ENCODE results near the gene C6orf47.
"Not testable (repeated sequence)": the region's sequence is repeated elsewhere in the genome, so short reads cannot be mapped to it uniquely, and the experiment has no call there.

The C6orf47 gene

GRCh38 chr6:31660381-31661261 is at the start of gene C6orf47:
Gene C6orf47, minus strand, starts transcription at chr6:31660778. Its CDS starts 831 bp downstream, at chr6:31659947.
- no peak for DNase-seq (ENCODE audit: low read depth)

GRCh38 chr6:31709157-31709556 is 48.6 kb upstream of the C6orf47 start:
- not testable (repeated sequence) for DNase-seq (ENCODE audit: low read depth)

GRCh38 chr6:31708224-31708623 is 47.6 kb upstream of the C6orf47 start:
- no peak for DNase-seq (ENCODE audit: low read depth)

- DNase-seq (ENCODE audit: low read depth): no peak
Observed at GRCh38 chr6:31707701-31708100, 47.1 kb upstream of the C6orf47 start.

GRCh38 chr6:31706599-31706998 is 46.0 kb upstream of the C6orf47 start, which contains the start of gene LY6G6F:
Gene LY6G6F, plus strand, starts transcription at chr6:31706866. Its CDS starts 41 bp downstream, at chr6:31706907.
- DNase-seq (ENCODE audit: low read depth): no peak

GRCh38 chr6:31705931-31706330 is 45.4 kb upstream of the C6orf47 start:
- no peak for DNase-seq (ENCODE audit: low read depth)

GRCh38 chr6:31702819-31703716 is 42.5 kb upstream of the C6orf47 start, which contains the start of gene ABHD16A:
Gene ABHD16A, minus strand, starts transcription at chr6:31703324. Its CDS starts 43 bp downstream, at chr6:31703281.
- peak; percentile 91 for DNase-seq (ENCODE audit: low read depth)

GRCh38 chr6:31702405-31702818 is 41.8 kb upstream of the C6orf47 start:
- no peak for DNase-seq (ENCODE audit: low read depth)

GRCh38 chr6:31701666-31702404 is 41.3 kb upstream of the C6orf47 start:
- no peak for DNase-seq (ENCODE audit: low read depth)

GRCh38 chr6:31700740-31701401 is 40.3 kb upstream of the C6orf47 start:
- no peak for DNase-seq (ENCODE audit: low read depth)

GRCh38 chr6:31697555-31697954 is 37.0 kb upstream of the C6orf47 start:
- DNase-seq (ENCODE audit: low read depth): no peak

GRCh38 chr6:31693535-31693934 is 33.0 kb upstream of the C6orf47 start:
- no peak for DNase-seq (ENCODE audit: low read depth)

GRCh38 chr6:31692886-31693285 is 32.3 kb upstream of the C6orf47 start:
- DNase-seq (ENCODE audit: low read depth): no peak

GRCh38 chr6:31692353-31692752 is 31.8 kb upstream of the C6orf47 start:
- DNase-seq (ENCODE audit: low read depth): no peak

- no peak for DNase-seq (ENCODE audit: low read depth)
Observed at GRCh38 chr6:31691564-31692108, 31.1 kb upstream of the C6orf47 start.

GRCh38 chr6:31691078-31691463 is 30.5 kb upstream of the C6orf47 start:
- DNase-seq (ENCODE audit: low read depth): no peak

GRCh38 chr6:31690231-31691077 is 29.9 kb upstream of the C6orf47 start:
- no peak for DNase-seq (ENCODE audit: low read depth)

GRCh38 chr6:31689249-31690110 is 28.9 kb upstream of the C6orf47 start:
- DNase-seq (ENCODE audit: low read depth): no peak
